ENCODE data around the gene CELF4. TPM values are rescaled to one million over a fixed set of nuclear protein-coding genes. Genes with fewer than 3 reads are reported as not detected.

Gene CELF4
- total RNA-seq, 4 donors from 2014 or later: 0.32 to 0.81 (median 0.77) TPM

- Histone ChIP-seq H3K27me3 (no peaks in the 10 kb centered on the region), H3K36me3 (no peaks in the 10 kb centered on the region), H3K4me3 (no peak overlapping the region), H3K9me3 (no peaks in the 10 kb centered on the region), H3K4me1 (peaks cover 0 to 16% (median 7%) of the 10 kb centered on the region in 3 donors), H3K27ac (no peak overlapping the region)
- 43 to 50% methylated on average over 2 of the region's 2 CpGs for WGBS, 2 donors (ENCODE audit: low coverage in 1 of 2)
- TF ChIP-seq EP300 (IDR thresholded peaks at IDR 0.05): no peak
- no peak for TF ChIP-seq POLR2AphosphoS5 (IDR thresholded peaks at IDR 0.05)
- TF ChIP-seq CTCF (IDR thresholded peaks at IDR 0.05): no peak
- TF ChIP-seq POLR2A (IDR thresholded peaks at IDR 0.05): no peak
- ATAC-seq: no peak
These were observed 262.6 kb downstream of the CELF4 start for GRCh38 chr18:37303009-37303408.

GRCh38 chr18:37302519-37302918, 263.1 kb downstream of the CELF4 start:
- TF ChIP-seq CTCF (IDR thresholded peaks at IDR 0.05) (no peak), POLR2AphosphoS5 (IDR thresholded peaks at IDR 0.05) (no peak), EP300 (IDR thresholded peaks at IDR 0.05) (no peak), POLR2A (IDR thresholded peaks at IDR 0.05) (no peak)
- Histone ChIP-seq H3K4me1 (peaks cover 0 to 16% (median 7%) of the 10 kb centered on the region in 3 donors), H3K4me3 (no peak overlapping the region), H3K9me3 (no peaks in the 10 kb centered on the region), H3K27me3 (no peaks in the 10 kb centered on the region), H3K36me3 (no peaks in the 10 kb centered on the region), H3K27ac (no peak overlapping the region)
- WGBS, 2 donors (ENCODE audit: low coverage in 1 of 2): 83 to 100% methylated on average over 2 of the region's 3 CpGs
- no peak for ATAC-seq

- H3K27ac ChIP-seq: peak overlapping the region in 2 of 4 donors; percentile 9 to 19
- H3K4me3 ChIP-seq: no peak overlapping the region
These were observed 265.9 kb downstream of the CELF4 start for GRCh38 chr18:37299471-37300304.

GRCh38 chr18:37298816-37299215, 266.8 kb downstream of the CELF4 start:
- Histone ChIP-seq H3K27ac (peak overlapping the region in 1 of 4 donors; percentile 19), H3K36me3 (no peaks in the 10 kb centered on the region), H3K4me1 (peaks cover 0 to 16% (median 7%) of the 10 kb centered on the region in 3 donors), H3K27me3 (no peaks in the 10 kb centered on the region), H3K4me3 (no peak overlapping the region), H3K9me3 (no peaks in the 10 kb centered on the region)
- WGBS, 2 donors (ENCODE audit: low coverage in 1 of 2): 73 to 77% methylated on average over 4 to 5 of the region's 6 CpGs
- TF ChIP-seq EP300 (IDR thresholded peaks at IDR 0.05) (no peak), CTCF (IDR thresholded peaks at IDR 0.05) (no peak), POLR2A (IDR thresholded peaks at IDR 0.05) (no peak), POLR2AphosphoS5 (IDR thresholded peaks at IDR 0.05) (no peak)
- no peak for ATAC-seq

More at GRCh38 chr18:37299471-37300304, 265.9 kb downstream of the CELF4 start:
- ATAC-seq: peak; percentile 73
- Histone ChIP-seq H3K9me3 (no peaks in the 10 kb centered on the region), H3K27me3 (no peaks in the 10 kb centered on the region), H3K36me3 (no peaks in the 10 kb centered on the region), H3K4me1 (peaks cover 0 to 16% (median 7%) of the 10 kb centered on the region in 3 donors)
- 13 to 20% methylated on average over 2 to 3 of the region's 10 CpGs for WGBS, 2 donors (ENCODE audit: low coverage in 1 of 2)
- TF ChIP-seq CTCF (IDR thresholded peaks at IDR 0.05) (no peak), POLR2A (IDR thresholded peaks at IDR 0.05) (no peak), POLR2AphosphoS5 (IDR thresholded peaks at IDR 0.05) (peak; percentile 58), EP300 (IDR thresholded peaks at IDR 0.05) (no peak)

- 74 to 79% methylated on average over 5 to 6 of the region's 6 CpGs for WGBS, 2 donors (ENCODE audit: low coverage in 1 of 2)
- Histone ChIP-seq H3K27me3 (no peaks in the 10 kb centered on the region), H3K9me3 (no peaks in the 10 kb centered on the region), H3K4me1 (peaks cover 0 to 16% (median 7%) of the 10 kb centered on the region in 3 donors), H3K4me3 (no peak overlapping the region), H3K27ac (no peak overlapping the region), H3K36me3 (no peaks in the 10 kb centered on the region)
- no peak for TF ChIP-seq POLR2AphosphoS5 (IDR thresholded peaks at IDR 0.05)
- no peak for TF ChIP-seq EP300 (IDR thresholded peaks at IDR 0.05)
- no peak for TF ChIP-seq POLR2A (IDR thresholded peaks at IDR 0.05)
- TF ChIP-seq CTCF (IDR thresholded peaks at IDR 0.05): no peak
- no peak for ATAC-seq
These were observed 268.5 kb downstream of the CELF4 start for GRCh38 chr18:37297106-37297505.
